WTC11 (cell line): ENCODE results near the gene RHOH. TPM values are rescaled to one million over a fixed set of nuclear protein-coding genes. Genes with fewer than 3 reads are reported as not detected.

Experiments used
- ATAC-seq: fragments of 200-7000 bp; cut with Tn5 transposase; 2 replicates; pipeline ENCODE4 v1.10.0; 2021; ENCODE audit warnings: mild to moderate bottlenecking, moderate library complexity
- CTCF ChIA-PET: fragments of 300-600 bp; sonication (Branson Sonifier 250); formaldehyde crosslinking; loops from one replicate; lab custom pipeline; 2021; ENCODE audit warnings: antibody characterized with exemption; lab: Charles Lee
- POLR2A ChIA-PET: fragments of 350-600 bp; sonication (Branson Sonifier 250); formaldehyde crosslinking; loops from one replicate; lab custom pipeline; 2021; ENCODE audit warnings: antibody characterized with exemption; lab: Charles Lee
- DNase-seq: peaks from one replicate; pipeline ENCODE4 v3.0.0; 2021; ENCODE audit warnings: low spot score
- H3K27ac Mint-ChIP-seq: 2 replicates; pipeline ENCODE4 v1.8.0; 2021; ENCODE audit warnings: mixed read lengths
- H3K27me3 Mint-ChIP-seq: 2 replicates; pipeline ENCODE4 v1.8.0; 2021; ENCODE audit warnings: low read depth, mild to moderate bottlenecking, moderate library complexity, mixed read lengths
- H3K36me3 Mint-ChIP-seq: 2 replicates; pipeline ENCODE4 v1.8.0; 2021; ENCODE audit warnings: mixed read lengths
- H3K4me1 Mint-ChIP-seq: 2 replicates; pipeline ENCODE4 v1.8.0; 2022; ENCODE audit warnings: mixed read lengths
- H3K4me3 Mint-ChIP-seq: 2 replicates; pipeline ENCODE4 v1.8.0; 2021; ENCODE audit warnings: mild to moderate bottlenecking, moderate library complexity, mixed read lengths
- H3K9me3 Mint-ChIP-seq: 2 replicates; pipeline ENCODE4 v1.8.0; 2021; ENCODE audit warnings: mixed read lengths
- EMX1 ChIP-seq: fragments of 250-450 bp; sonication (Bioruptor Pico); IDR thresholded peaks from 2 replicates; pipeline ENCODE4 v1.8.0; 2021; ENCODE audit warnings: mild to moderate bottlenecking
- ESRRA ChIP-seq: sonication (generic); formaldehyde crosslinking; IDR thresholded peaks from 2 replicates; pipeline ENCODE4 v1.8.1; 2022; ENCODE audit warnings: mild to moderate bottlenecking, missing genetic modification reagents, borderline replicate concordance
- ETV6 ChIP-seq: sonication (generic); formaldehyde crosslinking; IDR thresholded peaks from 2 replicates; pipeline ENCODE4 v1.8.1; 2022; ENCODE audit warnings: mild to moderate bottlenecking, missing genetic modification reagents
- GABPB1 ChIP-seq: sonication (generic); formaldehyde crosslinking; IDR thresholded peaks from 2 replicates; pipeline ENCODE4 v1.8.1; 2023; ENCODE audit warnings: mild to moderate bottlenecking, missing genetic modification reagents
- MYBL2 ChIP-seq: sonication (generic); formaldehyde crosslinking; IDR thresholded peaks from 2 replicates; pipeline ENCODE4 v1.8.1; 2023; ENCODE audit warnings: mild to moderate bottlenecking, moderate library complexity, missing genetic modification reagents
- RELA ChIP-seq: sonication (generic); formaldehyde crosslinking; IDR thresholded peaks from 2 replicates; pipeline ENCODE4 v1.8.1; 2022; ENCODE audit warnings: missing genetic modification reagents, mild to moderate bottlenecking, borderline replicate concordance
- TCF7 ChIP-seq: sonication (generic); formaldehyde crosslinking; IDR thresholded peaks from 2 replicates; pipeline ENCODE4 v1.8.0; 2022; ENCODE audit warnings: mild to moderate bottlenecking, low read depth, missing genetic modification reagents, moderate library complexity
- ZNF121 ChIP-seq: sonication (generic); formaldehyde crosslinking; IDR thresholded peaks from 2 replicates; pipeline ENCODE4 v1.8.0; 2023; ENCODE audit warnings: missing genetic modification reagents
- ZNF232 ChIP-seq: sonication (generic); formaldehyde crosslinking; IDR thresholded peaks from 2 replicates; pipeline ENCODE4 v1.8.0; 2022; ENCODE audit warnings: mild to moderate bottlenecking, missing genetic modification reagents
- ZNF396 ChIP-seq: fragments of 250-450 bp; sonication (Bioruptor Pico); IDR thresholded peaks from 2 replicates; pipeline ENCODE4 v1.8.0; 2021; ENCODE audit warnings: mild to moderate bottlenecking, moderate library complexity, borderline replicate concordance
- ZNF512 ChIP-seq: sonication (generic); formaldehyde crosslinking; IDR thresholded peaks from 2 replicates; pipeline ENCODE4 v1.8.1; 2022; ENCODE audit warnings: missing genetic modification reagents, borderline replicate concordance
- total RNA-seq: library from RNA; stranded (reverse); gene quantifications from 3 replicates; pipeline ENCODE4 v1.2.3, GENCODE V29; 2021
- TF ChIP-seq, protein P1 (sequence below): fragments of 250-450 bp; sonication (Bioruptor Pico); IDR thresholded peaks from 2 replicates; pipeline ENCODE4 v2.1.2; 2022; ENCODE audit warnings: mild to moderate bottlenecking, moderate library complexity
- TF ChIP-seq, protein P2 (sequence below): sonication (generic); formaldehyde crosslinking; IDR thresholded peaks from 2 replicates; pipeline ENCODE4 v1.8.0; 2022; ENCODE audit warnings: mild to moderate bottlenecking, missing genetic modification reagents
- TF ChIP-seq, protein P3 (sequence below): fragments of 250-450 bp; sonication (Bioruptor Pico); IDR thresholded peaks from 2 replicates; pipeline ENCODE4 v1.9.0; 2021; ENCODE audit warnings: mild to moderate bottlenecking
- TF ChIP-seq, protein P4 (sequence below): fragments of 250-450 bp; sonication (Bioruptor Pico); IDR thresholded peaks from 2 replicates; pipeline ENCODE4 v1.9.0; 2021; ENCODE audit warnings: mild to moderate bottlenecking, borderline replicate concordance
- TF ChIP-seq, protein P5 (sequence below): sonication (generic); formaldehyde crosslinking; IDR thresholded peaks from 2 replicates; pipeline ENCODE4 v1.8.0; 2022; ENCODE audit warnings: mild to moderate bottlenecking, missing genetic modification reagents
- TF ChIP-seq, protein P6 (sequence below): sonication (generic); formaldehyde crosslinking; IDR thresholded peaks from 2 replicates; pipeline ENCODE4 v1.8.1; 2022; ENCODE audit warnings: low read depth, mild to moderate bottlenecking, moderate library complexity, missing genetic modification reagents, borderline replicate concordance

Gene RHOH
- total RNA-seq, 1 experiment from 2014 or later, result 8.7 TPM

DNA sequence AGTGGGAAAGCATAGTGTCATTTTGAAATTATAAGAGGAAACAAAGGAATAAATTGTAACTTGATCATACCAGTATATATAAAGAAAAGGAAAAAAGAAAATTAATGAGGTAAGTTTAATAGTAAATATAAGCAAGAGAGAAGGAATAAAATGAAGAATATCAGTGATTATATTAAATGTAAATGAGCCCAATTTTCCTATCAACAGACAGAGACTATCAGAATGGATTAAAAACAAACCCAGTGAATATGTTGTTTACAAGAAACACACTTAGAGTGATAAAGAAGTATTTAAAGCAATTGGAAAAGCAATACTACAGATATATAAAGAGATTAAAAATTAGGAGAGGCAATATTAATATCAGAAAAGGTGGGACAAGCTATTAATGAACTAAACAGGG is 28.8 kb upstream of the RHOH start (continued):
- TF ChIP-seq, protein P1, sequence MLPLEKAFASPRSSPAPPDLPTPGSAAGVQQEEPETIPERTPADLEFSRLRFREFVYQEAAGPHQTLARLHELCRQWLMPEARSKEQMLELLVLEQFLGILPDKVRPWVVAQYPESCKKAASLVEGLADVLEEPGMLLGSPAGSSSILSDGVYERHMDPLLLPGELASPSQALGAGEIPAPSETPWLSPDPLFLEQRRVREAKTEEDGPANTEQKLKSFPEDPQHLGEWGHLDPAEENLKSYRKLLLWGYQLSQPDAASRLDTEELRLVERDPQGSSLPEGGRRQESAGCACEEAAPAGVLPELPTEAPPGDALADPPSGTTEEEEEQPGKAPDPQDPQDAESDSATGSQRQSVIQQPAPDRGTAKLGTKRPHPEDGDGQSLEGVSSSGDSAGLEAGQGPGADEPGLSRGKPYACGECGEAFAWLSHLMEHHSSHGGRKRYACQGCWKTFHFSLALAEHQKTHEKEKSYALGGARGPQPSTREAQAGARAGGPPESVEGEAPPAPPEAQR (CRISPR knock-in tag), result no peak
- no peak for TF ChIP-seq ZNF121 (CRISPR knock-in tag)
- no peak for TF ChIP-seq RELA

DNA sequence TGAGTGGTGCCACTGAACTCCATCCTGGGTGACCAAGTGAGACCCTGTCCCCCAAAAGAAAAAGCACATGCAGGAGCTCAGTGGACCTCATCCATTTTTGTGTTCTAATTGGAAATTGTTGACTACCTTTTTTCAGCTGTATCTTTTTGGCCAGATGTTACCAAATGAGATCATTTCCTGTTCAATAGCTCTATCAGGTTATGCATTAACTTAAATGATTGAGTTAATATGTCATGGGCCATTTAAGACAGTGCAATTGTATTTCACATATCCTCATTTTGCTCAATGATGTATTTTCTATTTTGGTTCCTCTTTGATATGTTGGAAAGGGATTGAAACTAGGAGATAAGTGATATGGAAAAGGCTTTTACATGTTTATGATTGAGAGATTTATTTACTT is 26.2 kb upstream of the RHOH start:
- DNase-seq, result no peak
- no peak for TF ChIP-seq MYBL2 (CRISPR knock-in tag)
- no peak for TF ChIP-seq ZNF396 (CRISPR knock-in tag)
- TF ChIP-seq, protein P2, sequence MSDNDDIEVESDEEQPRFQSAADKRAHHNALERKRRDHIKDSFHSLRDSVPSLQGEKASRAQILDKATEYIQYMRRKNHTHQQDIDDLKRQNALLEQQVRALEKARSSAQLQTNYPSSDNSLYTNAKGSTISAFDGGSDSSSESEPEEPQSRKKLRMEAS (CRISPR knock-in tag), result no peak
- no peak for TF ChIP-seq TCF7
- TF ChIP-seq, protein P3, sequence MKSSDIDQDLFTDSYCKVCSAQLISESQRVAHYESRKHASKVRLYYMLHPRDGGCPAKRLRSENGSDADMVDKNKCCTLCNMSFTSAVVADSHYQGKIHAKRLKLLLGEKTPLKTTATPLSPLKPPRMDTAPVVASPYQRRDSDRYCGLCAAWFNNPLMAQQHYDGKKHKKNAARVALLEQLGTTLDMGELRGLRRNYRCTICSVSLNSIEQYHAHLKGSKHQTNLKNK (CRISPR knock-in tag), result no peak
- TF ChIP-seq ESRRA, result no peak
- TF ChIP-seq, protein P4, sequence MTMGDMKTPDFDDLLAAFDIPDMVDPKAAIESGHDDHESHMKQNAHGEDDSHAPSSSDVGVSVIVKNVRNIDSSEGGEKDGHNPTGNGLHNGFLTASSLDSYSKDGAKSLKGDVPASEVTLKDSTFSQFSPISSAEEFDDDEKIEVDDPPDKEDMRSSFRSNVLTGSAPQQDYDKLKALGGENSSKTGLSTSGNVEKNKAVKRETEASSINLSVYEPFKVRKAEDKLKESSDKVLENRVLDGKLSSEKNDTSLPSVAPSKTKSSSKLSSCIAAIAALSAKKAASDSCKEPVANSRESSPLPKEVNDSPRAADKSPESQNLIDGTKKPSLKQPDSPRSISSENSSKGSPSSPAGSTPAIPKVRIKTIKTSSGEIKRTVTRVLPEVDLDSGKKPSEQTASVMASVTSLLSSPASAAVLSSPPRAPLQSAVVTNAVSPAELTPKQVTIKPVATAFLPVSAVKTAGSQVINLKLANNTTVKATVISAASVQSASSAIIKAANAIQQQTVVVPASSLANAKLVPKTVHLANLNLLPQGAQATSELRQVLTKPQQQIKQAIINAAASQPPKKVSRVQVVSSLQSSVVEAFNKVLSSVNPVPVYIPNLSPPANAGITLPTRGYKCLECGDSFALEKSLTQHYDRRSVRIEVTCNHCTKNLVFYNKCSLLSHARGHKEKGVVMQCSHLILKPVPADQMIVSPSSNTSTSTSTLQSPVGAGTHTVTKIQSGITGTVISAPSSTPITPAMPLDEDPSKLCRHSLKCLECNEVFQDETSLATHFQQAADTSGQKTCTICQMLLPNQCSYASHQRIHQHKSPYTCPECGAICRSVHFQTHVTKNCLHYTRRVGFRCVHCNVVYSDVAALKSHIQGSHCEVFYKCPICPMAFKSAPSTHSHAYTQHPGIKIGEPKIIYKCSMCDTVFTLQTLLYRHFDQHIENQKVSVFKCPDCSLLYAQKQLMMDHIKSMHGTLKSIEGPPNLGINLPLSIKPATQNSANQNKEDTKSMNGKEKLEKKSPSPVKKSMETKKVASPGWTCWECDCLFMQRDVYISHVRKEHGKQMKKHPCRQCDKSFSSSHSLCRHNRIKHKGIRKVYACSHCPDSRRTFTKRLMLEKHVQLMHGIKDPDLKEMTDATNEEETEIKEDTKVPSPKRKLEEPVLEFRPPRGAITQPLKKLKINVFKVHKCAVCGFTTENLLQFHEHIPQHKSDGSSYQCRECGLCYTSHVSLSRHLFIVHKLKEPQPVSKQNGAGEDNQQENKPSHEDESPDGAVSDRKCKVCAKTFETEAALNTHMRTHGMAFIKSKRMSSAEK (CRISPR knock-in tag), result no peak
- no peak for TF ChIP-seq GABPB1 (CRISPR knock-in tag)
- no peak for TF ChIP-seq EMX1
- H3K9me3 Mint-ChIP-seq, result peaks cover 11% of the 10 kb centered on the region
- H3K27me3 Mint-ChIP-seq, result no peaks in the 10 kb centered on the region
- H3K27ac Mint-ChIP-seq, result no peak overlapping the region
- H3K4me3 Mint-ChIP-seq, result no peak overlapping the region
- no peak for ATAC-seq
- ChIA-PET POLR2A (no interaction called here), CTCF (interaction anchor here (1.0 kb wide), 1 partner anchor 147 kb away, joined by 3 read pairs; no protein-coding TSS in a partner anchor)
- H3K36me3 Mint-ChIP-seq, result peaks cover 10% of the 10 kb centered on the region
- H3K4me1 Mint-ChIP-seq, result peaks cover 5% of the 10 kb centered on the region

GRCh38 chr4:40173470-40173875 is 23.4 kb upstream of the RHOH start:
- no peak for DNase-seq

DNA sequence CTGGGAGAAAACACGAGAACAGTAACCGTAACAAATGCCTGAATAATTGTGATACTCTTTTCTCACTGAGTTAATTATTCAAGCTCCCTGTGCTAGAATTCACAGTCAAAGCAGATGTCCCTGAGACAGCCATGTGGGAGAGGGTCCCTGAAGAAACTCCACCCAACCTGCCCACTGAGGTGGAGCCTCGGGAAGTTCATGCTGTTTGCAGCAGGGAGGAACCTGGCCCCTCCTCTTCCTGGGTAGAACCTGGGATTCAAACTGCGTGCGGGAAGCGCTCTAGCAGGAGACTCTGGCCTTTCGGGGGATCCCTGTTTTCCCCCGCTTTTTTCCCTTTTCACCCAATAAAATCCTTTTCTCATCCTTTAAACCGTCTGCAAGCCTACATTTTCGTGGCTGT is 20.2 kb upstream of the RHOH start:
- Mint-ChIP-seq H3K4me1 (peaks cover 26% of the 10 kb centered on the region), H3K27ac (peak overlapping the region; percentile 81), H3K27me3 (no peaks in the 10 kb centered on the region), H3K9me3 (peaks cover 4% of the 10 kb centered on the region; the same call in 1 of the 2 replicates), H3K36me3 (no peaks in the 10 kb centered on the region), H3K4me3 (no peak overlapping the region; the same call in 1 of the 2 replicates)
- DNase-seq, result peak; percentile 54
- ChIA-PET CTCF (interaction anchor here (1.0 kb wide), 1 partner anchor 12 kb away, joined by 3 read pairs; no protein-coding TSS in a partner anchor), POLR2A (no interaction called here)
- TF ChIP-seq ZNF232 (CRISPR knock-in tag) (0 out of 2 replicates have a peak, but pooled peaks have one; percentile 40), ETV6 (CRISPR knock-in tag) (0 out of 2 replicates have a peak, but pooled peaks have one; percentile 78), ZNF512 (CRISPR knock-in tag) (no peak), GABPB1 (CRISPR knock-in tag) (no peak)
- TF ChIP-seq, protein P5, sequence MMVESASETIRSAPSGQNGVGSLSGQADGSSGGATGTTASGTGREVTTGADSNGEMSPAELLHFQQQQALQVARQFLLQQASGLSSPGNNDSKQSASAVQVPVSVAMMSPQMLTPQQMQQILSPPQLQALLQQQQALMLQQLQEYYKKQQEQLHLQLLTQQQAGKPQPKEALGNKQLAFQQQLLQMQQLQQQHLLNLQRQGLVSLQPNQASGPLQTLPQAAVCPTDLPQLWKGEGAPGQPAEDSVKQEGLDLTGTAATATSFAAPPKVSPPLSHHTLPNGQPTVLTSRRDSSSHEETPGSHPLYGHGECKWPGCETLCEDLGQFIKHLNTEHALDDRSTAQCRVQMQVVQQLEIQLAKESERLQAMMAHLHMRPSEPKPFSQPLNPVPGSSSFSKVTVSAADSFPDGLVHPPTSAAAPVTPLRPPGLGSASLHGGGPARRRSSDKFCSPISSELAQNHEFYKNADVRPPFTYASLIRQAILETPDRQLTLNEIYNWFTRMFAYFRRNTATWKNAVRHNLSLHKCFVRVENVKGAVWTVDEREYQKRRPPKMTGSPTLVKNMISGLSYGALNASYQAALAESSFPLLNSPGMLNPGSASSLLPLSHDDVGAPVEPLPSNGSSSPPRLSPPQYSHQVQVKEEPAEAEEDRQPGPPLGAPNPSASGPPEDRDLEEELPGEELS (CRISPR knock-in tag), result peak; percentile 51; the same call in 1 of the 2 replicates
- TF ChIP-seq, protein P2 (CRISPR knock-in tag), result peak; percentile 75
- ATAC-seq, result peak; percentile 94

More at GRCh38 chr4:40173470-40173875, 23.4 kb upstream of the RHOH start:
- no peaks in the 10 kb centered on the region for H3K36me3 Mint-ChIP-seq
- TF ChIP-seq, protein P6, sequence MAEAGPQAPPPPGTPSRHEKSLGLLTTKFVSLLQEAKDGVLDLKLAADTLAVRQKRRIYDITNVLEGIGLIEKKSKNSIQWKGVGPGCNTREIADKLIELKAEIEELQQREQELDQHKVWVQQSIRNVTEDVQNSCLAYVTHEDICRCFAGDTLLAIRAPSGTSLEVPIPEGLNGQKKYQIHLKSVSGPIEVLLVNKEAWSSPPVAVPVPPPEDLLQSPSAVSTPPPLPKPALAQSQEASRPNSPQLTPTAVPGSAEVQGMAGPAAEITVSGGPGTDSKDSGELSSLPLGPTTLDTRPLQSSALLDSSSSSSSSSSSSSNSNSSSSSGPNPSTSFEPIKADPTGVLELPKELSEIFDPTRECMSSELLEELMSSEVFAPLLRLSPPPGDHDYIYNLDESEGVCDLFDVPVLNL (CRISPR knock-in tag), result no peak
- POLR2A ChIA-PET, result no interaction called here
- H3K27ac Mint-ChIP-seq, result 0 out of 2 replicates have a peak overlapping the region, but pooled peaks have one; percentile 35
- no peak overlapping the region for H3K4me3 Mint-ChIP-seq
- ATAC-seq, result no peak
- peaks cover 4% of the 10 kb centered on the region; the same call in 1 of the 2 replicates for H3K9me3 Mint-ChIP-seq
- CTCF ChIA-PET, result no interaction called here
- H3K27me3 Mint-ChIP-seq, result no peaks in the 10 kb centered on the region
- peaks cover 22% of the 10 kb centered on the region for H3K4me1 Mint-ChIP-seq
